GM19025 (cell line): ENCODE data around the gene CCDC184.
A peak's percentile ranks its signal among the peaks of the same experiment; 100 is the strongest.
"Not testable (repeated sequence)": the region's sequence is repeated elsewhere in the genome, so short reads cannot be mapped to it uniquely, and the experiment has no call there.

Experiments used
- ATAC-seq: cut with Tn5 transposase; IDR thresholded peaks from one replicate; pipeline ENCODE4 v1.9.1; 2021; ENCODE audit warnings: mild to moderate bottlenecking, low read depth, moderate library complexity; ENCODE audit not compliant: unreplicated experiment

The CCDC184 gene

GRCh38 chr12:48183091-48183875, at the start of gene CCDC184:
CCDC184 (plus strand) TSS chr12:48183644; CDS start chr12:48184123, 479 bp downstream.
- peak; percentile 77 for ATAC-seq

DNA sequence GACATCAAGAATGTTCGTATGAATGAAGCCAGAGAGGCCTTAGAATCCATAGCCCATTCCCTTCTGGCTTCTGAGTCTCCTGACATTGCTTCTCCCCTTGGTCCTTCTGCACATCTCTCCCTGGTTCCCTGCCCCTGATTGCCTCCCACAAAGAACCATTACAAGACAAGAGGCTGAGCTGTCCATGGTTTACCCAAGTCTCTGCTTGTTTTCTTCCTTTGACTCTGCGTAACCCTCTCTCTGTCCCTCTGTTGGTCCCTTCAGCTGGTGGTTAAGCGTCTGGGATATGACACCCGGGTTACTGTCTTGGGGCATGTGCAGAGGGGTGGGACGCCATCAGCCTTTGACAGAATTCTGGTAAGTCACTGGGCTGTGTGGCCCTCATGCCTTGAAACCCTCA, 48.4 kb upstream of the CCDC184 start:
- no peak for ATAC-seq

DNA sequence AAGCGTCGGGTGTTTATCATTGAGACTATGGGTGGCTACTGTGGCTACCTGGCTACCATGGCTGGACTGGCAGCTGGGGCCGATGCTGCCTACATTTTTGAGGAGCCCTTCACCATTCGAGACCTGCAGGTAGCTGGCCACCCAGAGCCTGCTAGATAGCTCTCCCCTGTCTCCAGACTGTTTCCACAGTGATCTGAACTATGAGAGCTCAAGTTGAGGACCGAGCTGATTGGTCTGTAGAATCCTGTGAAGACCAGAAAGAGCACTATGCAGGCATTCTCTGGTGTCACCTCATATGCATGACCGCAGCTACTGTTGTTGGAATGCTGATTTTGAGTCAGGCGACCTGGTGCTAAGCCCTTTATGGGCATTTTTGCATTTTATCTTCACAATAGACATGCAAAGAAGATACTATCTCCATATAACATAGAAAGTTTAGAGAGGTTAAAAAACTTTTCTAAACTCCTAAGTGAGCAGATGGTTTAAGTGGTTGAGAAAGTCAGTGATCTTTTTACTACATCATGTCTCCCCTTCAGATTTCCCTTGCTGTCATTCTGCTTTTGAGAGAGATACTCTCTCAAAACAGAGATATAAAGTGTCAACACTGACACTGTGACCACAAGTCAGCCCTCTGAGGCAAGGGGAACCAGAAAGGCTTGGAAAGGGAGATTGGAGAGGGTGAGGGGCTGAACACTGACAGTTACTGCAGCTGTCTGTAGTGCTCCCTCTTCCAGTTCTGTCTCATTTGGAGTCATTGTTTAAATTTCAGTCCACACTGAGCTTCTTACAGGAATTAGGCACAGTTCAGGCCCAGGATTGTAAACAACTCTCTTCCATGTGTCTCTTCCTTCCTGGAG, 40.4 kb upstream of the CCDC184 start:
- no peak for ATAC-seq

DNA sequence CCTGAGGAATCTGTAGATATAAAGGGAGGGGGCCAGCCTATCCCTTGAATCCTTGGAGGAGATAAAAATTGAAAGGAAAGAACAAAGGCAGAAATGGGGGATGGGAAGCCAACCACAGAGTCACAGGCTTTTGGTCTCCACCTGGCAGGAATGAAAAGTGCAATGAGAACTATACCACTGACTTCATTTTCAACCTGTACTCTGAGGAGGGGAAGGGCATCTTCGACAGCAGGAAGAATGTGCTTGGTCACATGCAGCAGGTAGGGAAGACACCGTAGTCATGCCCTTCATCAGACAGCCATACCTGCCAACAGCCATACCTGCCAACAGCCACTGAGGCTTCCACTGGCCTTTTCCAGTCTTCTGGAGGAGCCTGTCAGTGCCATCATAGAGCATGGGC, 39.5 kb upstream of the CCDC184 start:
- ATAC-seq, result no peak

DNA sequence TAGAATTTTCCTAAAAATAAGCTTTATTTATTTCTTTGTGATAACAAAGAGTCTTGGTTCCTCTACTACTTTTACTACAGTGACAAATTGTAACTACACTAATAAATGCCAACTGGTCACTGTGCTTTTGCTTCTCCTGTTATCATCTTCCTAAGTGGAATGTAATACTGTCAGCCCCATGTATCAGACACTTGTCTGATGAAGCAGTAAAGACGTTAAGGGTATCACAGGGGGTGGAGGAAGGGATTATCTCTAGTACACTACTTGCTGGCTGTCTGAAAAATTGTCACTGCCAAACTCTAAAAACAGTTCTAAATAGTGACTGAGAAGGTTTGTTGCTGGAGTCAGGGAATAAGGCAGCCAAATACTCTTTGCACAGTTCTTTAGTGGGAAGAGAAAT, 37.5 kb upstream of the CCDC184 start:
- no peak for ATAC-seq

DNA sequence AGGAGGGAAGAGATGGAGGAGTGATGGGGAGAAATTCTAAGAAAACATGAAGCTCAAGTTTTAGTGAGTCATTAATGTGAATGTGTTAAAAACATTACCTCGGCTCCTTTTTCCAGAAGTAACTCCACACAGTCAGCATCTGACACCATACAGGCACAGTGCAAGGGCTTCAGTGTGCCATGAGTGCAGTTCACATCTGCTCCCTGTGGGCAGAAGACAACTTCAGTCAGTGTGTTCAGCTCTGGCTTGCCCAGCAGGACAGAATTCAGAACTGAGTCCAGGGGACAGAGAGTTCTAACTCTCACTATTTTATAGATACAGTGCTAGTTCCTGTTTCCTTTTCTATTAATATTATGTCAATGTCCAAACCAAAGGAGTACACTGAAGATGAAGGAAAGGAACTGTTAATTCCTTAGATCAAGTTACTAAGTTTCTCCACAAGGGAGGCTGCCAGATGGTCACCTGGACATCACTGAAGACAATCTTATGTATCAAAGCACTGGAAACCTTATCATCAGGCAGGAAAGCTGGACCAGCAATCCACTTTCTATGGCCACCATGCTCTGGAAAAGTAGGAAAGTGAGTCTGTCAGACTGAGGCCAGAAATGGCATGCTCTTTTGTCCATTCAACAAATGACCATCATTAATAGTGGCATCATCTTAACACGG, 32.2 kb upstream of the CCDC184 start:
- ATAC-seq, result no peak

- ATAC-seq, result not testable (repeated sequence)
Observed at GRCh38 chr12:48155786-48156185, 27.7 kb upstream of the CCDC184 start.

DNA sequence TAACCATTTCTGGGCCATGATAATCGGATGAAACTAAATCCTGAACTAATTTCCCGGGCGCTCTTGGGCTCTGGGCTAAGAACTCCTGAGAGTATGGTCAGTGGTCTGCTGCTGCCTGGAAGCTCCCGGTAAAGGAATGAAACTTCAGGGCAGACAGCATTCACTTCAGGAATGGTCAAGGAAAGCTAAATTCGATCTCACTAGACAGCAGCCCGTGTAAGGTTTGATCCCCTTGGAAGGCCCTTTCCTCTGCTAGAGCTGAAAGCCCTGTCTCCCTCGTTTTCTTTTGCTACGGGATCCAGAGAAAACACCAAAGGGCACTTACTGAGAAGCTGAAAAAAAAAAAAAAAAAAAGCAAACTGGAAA, 26.8 kb upstream of the CCDC184 start:
- ATAC-seq, result no peak

GRCh38 chr12:48157018-48157888, 26.2 kb upstream of the CCDC184 start, which contains the start of gene ASB8:
ASB8 (minus strand) TSS chr12:48157515; CDS start chr12:48153496, 4,019 bp downstream.
- ATAC-seq, result peak; percentile 90

GRCh38 chr12:48157889-48158370, 25.5 kb upstream of the CCDC184 start:
- no peak for ATAC-seq

- ATAC-seq, result no peak
Observed at GRCh38 chr12:48160046-48160445, 23.4 kb upstream of the CCDC184 start.

GRCh38 chr12:48160807-48161206, 22.6 kb upstream of the CCDC184 start:
- ATAC-seq, result no peak

DNA sequence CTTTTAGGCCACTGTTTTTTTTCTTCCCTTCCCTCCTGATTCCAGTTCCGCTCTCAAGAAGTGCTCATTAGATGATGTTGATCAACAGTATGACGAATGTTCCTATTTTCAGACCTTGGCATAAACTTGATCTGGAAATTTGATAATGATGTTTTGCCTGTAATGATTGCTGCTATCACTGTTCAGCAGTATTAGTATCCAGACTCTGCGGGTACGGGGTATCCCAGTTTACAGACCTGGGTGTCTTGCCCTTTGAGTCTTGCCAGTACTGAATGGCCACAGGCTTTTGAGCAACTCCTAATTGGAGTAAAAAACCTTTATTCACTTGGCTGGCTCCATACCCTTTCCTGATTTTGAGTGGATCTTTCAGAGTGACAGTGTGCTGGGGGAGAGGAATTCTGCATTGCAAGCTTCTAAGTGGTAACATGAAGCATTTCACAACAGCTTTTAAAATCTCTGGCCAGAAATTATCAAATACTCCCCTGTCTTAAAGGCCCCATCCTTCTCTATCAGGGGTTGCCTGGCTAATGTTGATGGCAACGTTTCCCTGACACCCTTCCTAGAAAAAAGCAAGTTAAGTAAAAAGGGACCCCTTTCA, 20.2 kb upstream of the CCDC184 start:
- no peak for ATAC-seq

GRCh38 chr12:48164451-48164850, 19.0 kb upstream of the CCDC184 start:
- ATAC-seq, result no peak

GRCh38 chr12:48165089-48165981, 18.1 kb upstream of the CCDC184 start:
- ATAC-seq, result no peak

DNA sequence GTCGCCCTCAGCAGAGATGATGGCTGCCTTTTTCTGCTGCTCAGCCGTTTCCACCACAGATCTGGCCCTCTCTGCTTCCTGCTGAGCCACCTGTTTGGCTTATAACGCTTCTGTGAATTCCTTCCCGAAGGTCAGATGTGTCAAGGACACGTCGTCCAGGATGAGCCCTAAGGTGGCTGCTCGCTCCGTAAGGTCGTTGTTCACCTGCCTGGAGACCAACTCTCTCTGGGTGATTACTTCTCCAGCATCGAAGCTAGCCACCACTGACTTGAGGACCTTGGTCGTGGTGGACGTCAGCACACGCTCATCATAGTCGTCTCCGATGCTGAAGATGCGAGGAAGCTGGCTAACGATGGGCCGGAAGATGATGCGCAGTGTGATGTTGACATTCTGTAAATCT, 14.4 kb upstream of the CCDC184 start:
- no peak for ATAC-seq

DNA sequence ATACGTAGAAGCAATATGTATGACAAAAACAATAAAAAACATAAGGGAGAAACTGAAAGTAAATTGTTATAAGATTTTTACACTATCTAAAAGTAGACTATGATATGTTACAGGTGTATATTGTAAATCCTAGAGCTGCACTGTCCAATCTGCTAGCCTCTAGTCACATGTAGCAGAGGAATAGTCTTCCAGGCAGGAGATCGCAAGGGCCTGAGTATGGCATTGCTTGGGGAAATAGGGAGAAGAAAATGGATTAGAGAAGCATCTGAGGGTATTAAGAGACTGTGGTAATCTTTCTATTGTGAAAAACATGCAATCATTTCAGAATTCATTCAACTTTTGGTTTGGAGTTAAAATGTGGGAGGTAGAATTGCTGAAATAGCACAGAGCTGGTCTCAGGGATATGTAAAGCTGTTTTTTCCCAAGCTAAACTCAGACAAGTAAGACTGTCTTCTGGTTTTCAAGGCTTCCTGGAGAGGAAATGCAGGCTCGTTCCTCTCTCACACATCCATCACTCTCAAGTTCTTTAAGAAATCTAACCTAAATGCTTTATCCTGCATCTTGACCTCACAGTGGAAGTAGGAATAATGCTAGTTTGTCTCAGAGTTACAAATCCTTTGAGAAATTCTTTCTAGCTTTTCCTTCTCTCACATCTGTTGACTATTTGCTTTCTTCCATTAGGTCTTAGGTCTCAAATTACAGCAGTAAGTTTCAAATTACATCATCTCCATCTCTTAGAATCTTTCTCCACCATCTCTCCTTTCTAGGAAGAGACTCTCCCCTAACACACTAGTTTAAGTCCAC, 7.6 kb upstream of the CCDC184 start:
- no peak for ATAC-seq

GRCh38 chr12:48176417-48176751, 7.1 kb upstream of the CCDC184 start:
- ATAC-seq, result no peak
